Endothelial cell (in vitro differentiated cells): ENCODE measurements around the gene ACOXL. TPM values are rescaled to one million over a fixed set of nuclear protein-coding genes. Genes with fewer than 3 reads are reported as not detected.

Source experiments
- DNase-seq: peaks from one replicate; pipeline ENCODE4 v3.0.0; 2021; ENCODE audit warnings: low spot score
- H3K27ac Mint-ChIP-seq: one replicate; pipeline ENCODE4 v1.8.0; 2021; ENCODE audit warnings: mixed read lengths, inconsistent platforms; ENCODE audit not compliant: unreplicated experiment
- H3K27me3 Mint-ChIP-seq: one replicate; pipeline ENCODE4 v1.8.0; 2021; ENCODE audit warnings: mild to moderate bottlenecking, moderate library complexity, mixed read lengths, inconsistent platforms; ENCODE audit not compliant: unreplicated experiment
- H3K36me3 Mint-ChIP-seq: one replicate; pipeline ENCODE4 v1.8.0; 2021; ENCODE audit warnings: mild to moderate bottlenecking, low read depth, mixed read lengths, inconsistent platforms; ENCODE audit not compliant: unreplicated experiment
- H3K4me1 Mint-ChIP-seq: one replicate; pipeline ENCODE4 v1.8.0; 2021; ENCODE audit warnings: mild to moderate bottlenecking, mixed read lengths, inconsistent platforms; ENCODE audit not compliant: unreplicated experiment
- H3K4me3 Mint-ChIP-seq: one replicate; pipeline ENCODE4 v1.8.0; 2021; ENCODE audit warnings: mild to moderate bottlenecking, mixed read lengths, inconsistent platforms; ENCODE audit not compliant: unreplicated experiment
- H3K9me3 Mint-ChIP-seq: one replicate; pipeline ENCODE4 v1.8.0; 2021; ENCODE audit warnings: mixed read lengths, inconsistent platforms; ENCODE audit not compliant: unreplicated experiment
- CTCF ChIP-seq: fragments of 200-600 bp; sonication (generic); IDR thresholded peaks from one replicate; pipeline ENCODE4 v1.5.0; 2021; ENCODE audit warnings: antibody characterized with exemption; ENCODE audit not compliant: unreplicated experiment
- total RNA-seq: library from RNA; stranded (reverse); fragmentation: NEBNext Ultra II Directional; extraction: Animal tissue kit (Norgen Biotek cat#: 25700); gene quantifications from one replicate; pipeline ENCODE4 v1.2.1, GENCODE V29; 2021; ENCODE audit not compliant: unreplicated experiment

Gene ACOXL
- total RNA-seq, 1 donor from 2014 or later: 0.44 TPM

GRCh38 chr2:110993557-110994231, 261.3 kb downstream of the ACOXL start:
- H3K4me3 Mint-ChIP-seq: no peak overlapping the region
- H3K4me1 Mint-ChIP-seq: no peaks in the 10 kb centered on the region
- H3K27me3 Mint-ChIP-seq: no peaks in the 10 kb centered on the region
- no peaks in the 10 kb centered on the region for H3K36me3 Mint-ChIP-seq
- no peak overlapping the region for H3K27ac Mint-ChIP-seq
- TF ChIP-seq CTCF: no peak
- no peak for DNase-seq
- H3K9me3 Mint-ChIP-seq: no peaks in the 10 kb centered on the region

- TF ChIP-seq CTCF: no peak
- Mint-ChIP-seq H3K9me3 (no peaks in the 10 kb centered on the region), H3K4me3 (no peak overlapping the region), H3K27me3 (no peaks in the 10 kb centered on the region), H3K4me1 (no peaks in the 10 kb centered on the region), H3K27ac (no peak overlapping the region), H3K36me3 (no peaks in the 10 kb centered on the region)
- no peak for DNase-seq
These were observed 262.0 kb downstream of the ACOXL start for GRCh38 chr2:110994250-110994961.

- no peak for TF ChIP-seq CTCF
- no peaks in the 10 kb centered on the region for H3K9me3 Mint-ChIP-seq
- H3K4me1 Mint-ChIP-seq: no peaks in the 10 kb centered on the region
- H3K27ac Mint-ChIP-seq: no peak overlapping the region
- no peaks in the 10 kb centered on the region for H3K36me3 Mint-ChIP-seq
- no peaks in the 10 kb centered on the region for H3K27me3 Mint-ChIP-seq
- H3K4me3 Mint-ChIP-seq: no peak overlapping the region
- no peak for DNase-seq
These were observed 263.5 kb downstream of the ACOXL start for GRCh38 chr2:110995911-110996310.

GRCh38 chr2:110997331-110998045, 265.1 kb downstream of the ACOXL start:
- Mint-ChIP-seq H3K27ac (no peak overlapping the region), H3K9me3 (no peaks in the 10 kb centered on the region), H3K36me3 (no peaks in the 10 kb centered on the region), H3K4me3 (no peak overlapping the region), H3K27me3 (no peaks in the 10 kb centered on the region), H3K4me1 (no peaks in the 10 kb centered on the region)
- TF ChIP-seq CTCF: no peak
- DNase-seq: no peak
